ENCODE results near the gene VANGL1.

The VANGL1 gene

DNA sequence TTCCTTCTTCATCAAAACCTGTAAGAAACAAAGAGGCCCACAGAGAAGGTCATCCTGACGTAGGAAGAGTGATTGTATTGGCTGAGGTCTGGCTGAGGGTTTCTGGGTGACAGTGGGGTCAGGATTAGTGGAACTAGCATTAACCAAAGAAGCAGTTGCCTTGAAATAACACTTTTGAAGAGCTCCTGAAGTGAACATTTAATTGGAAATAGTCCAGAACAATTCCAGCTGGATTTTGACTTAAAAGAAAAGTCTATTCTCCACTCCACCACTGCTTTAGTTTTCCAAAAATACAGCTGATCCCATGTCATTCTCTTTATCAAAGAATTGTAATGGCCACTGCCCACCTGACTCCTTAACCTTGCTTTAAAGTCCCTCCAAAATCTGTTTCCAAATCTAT, 99.0 kb downstream of the VANGL1 start:
- Histone ChIP-seq H3K27me3 (replicated peaks; ENCODE audit: insufficient read depth, low read length) (no peaks in the 10 kb centered on the region), H3K27ac (ENCODE audit: low read length) (no peak overlapping the region), H3K9me2 (replicated peaks; ENCODE audit: insufficient read depth, low read length) (no peaks in the 10 kb centered on the region), H3K9ac (ENCODE audit: low read length) (no peak overlapping the region), H3F3A (ENCODE audit: insufficient read depth, low read length) (no peaks in the 10 kb centered on the region), H3K4me1 (ENCODE audit: low read length) (no peaks in the 10 kb centered on the region), H3K79me2 (ENCODE audit: low read length) (no peaks in the 10 kb centered on the region), H2AFZ (ENCODE audit: low read length) (no peak overlapping the region), H3K4me3 (ENCODE audit: low read length) (no peak overlapping the region), H3K9me3 (replicated peaks; ENCODE audit: insufficient read depth, low read length) (no peaks in the 10 kb centered on the region), H4K20me1 (ENCODE audit: insufficient read depth, low read length) (no peaks in the 10 kb centered on the region), H3K4me2 (ENCODE audit: low read depth, low read length) (no peak overlapping the region), H3K36me3 (replicated peaks; ENCODE audit: insufficient read depth, low read length) (no peaks in the 10 kb centered on the region)
- TF ChIP-seq EZH2 (optimal IDR thresholded peaks at IDR 0.05; ENCODE audit: low read depth, low read length) (no peak), EZH2phosphoT487 (IDR thresholded peaks at IDR 0.05; ENCODE audit: low read length) (no peak)
- TF ChIP-seq, protein P1, sequence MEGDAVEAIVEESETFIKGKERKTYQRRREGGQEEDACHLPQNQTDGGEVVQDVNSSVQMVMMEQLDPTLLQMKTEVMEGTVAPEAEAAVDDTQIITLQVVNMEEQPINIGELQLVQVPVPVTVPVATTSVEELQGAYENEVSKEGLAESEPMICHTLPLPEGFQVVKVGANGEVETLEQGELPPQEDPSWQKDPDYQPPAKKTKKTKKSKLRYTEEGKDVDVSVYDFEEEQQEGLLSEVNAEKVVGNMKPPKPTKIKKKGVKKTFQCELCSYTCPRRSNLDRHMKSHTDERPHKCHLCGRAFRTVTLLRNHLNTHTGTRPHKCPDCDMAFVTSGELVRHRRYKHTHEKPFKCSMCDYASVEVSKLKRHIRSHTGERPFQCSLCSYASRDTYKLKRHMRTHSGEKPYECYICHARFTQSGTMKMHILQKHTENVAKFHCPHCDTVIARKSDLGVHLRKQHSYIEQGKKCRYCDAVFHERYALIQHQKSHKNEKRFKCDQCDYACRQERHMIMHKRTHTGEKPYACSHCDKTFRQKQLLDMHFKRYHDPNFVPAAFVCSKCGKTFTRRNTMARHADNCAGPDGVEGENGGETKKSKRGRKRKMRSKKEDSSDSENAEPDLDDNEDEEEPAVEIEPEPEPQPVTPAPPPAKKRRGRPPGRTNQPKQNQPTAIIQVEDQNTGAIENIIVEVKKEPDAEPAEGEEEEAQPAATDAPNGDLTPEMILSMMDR (IDR thresholded peaks at IDR 0.05; ENCODE audit: low read length), result no peak
- no peak for DNase-seq

DNA sequence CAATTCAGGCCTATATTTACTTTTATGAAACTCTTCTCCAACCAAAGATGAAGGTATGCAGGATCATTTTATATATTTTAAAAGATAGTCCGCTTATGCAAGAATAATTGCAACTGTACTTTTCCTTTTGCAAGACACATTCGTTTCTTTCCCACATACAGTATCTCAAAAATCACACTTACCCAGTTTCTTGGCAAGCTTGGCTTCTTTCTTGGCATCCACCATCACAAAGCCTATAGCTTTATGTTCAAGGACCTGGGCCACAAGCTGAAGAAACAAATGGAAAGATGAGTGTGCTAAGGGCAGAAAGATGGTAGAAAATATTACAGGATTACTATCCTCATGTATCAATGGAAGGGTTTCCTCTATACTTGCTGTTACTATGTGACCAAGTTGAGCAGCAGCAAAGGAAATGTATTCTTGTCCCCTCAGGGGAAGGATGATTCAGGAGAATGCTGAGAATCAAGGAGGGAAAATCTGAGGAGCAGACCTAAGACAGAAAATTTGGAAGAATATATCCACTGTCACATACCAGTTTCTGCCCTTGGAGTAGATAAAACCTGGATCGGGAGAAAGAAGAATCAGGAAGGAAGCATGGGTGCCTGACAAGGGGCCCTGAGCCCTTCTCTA, 103.0 kb downstream of the VANGL1 start:
- Histone ChIP-seq H2AFZ (ENCODE audit: low read length) (no peak overlapping the region), H3F3A (ENCODE audit: insufficient read depth, low read length) (no peaks in the 10 kb centered on the region), H3K9me3 (replicated peaks; ENCODE audit: insufficient read depth, low read length) (no peaks in the 10 kb centered on the region), H3K27me3 (replicated peaks; ENCODE audit: insufficient read depth, low read length) (no peaks in the 10 kb centered on the region), H3K36me3 (replicated peaks; ENCODE audit: insufficient read depth, low read length) (no peaks in the 10 kb centered on the region), H3K9me2 (replicated peaks; ENCODE audit: insufficient read depth, low read length) (no peaks in the 10 kb centered on the region), H3K9ac (ENCODE audit: low read length) (no peak overlapping the region), H3K4me1 (ENCODE audit: low read length) (no peaks in the 10 kb centered on the region), H3K27ac (ENCODE audit: low read length) (no peak overlapping the region), H3K4me2 (ENCODE audit: low read depth, low read length) (no peak overlapping the region), H3K4me3 (ENCODE audit: low read length) (no peak overlapping the region), H3K79me2 (ENCODE audit: low read length) (no peaks in the 10 kb centered on the region), H4K20me1 (ENCODE audit: insufficient read depth, low read length) (no peaks in the 10 kb centered on the region)
- no peak for DNase-seq
- TF ChIP-seq EZH2 (optimal IDR thresholded peaks at IDR 0.05; ENCODE audit: low read depth, low read length), result no peak
- no peak for TF ChIP-seq EZH2phosphoT487 (IDR thresholded peaks at IDR 0.05; ENCODE audit: low read length)
- TF ChIP-seq, protein P1 (IDR thresholded peaks at IDR 0.05; ENCODE audit: low read length), result no peak

GRCh38 chr1:115746021-115746690, 104.4 kb downstream of the VANGL1 start:
- no peak overlapping the region for H3K4me2 ChIP-seq (ENCODE audit: low read depth, low read length)
- H3K79me2 ChIP-seq (ENCODE audit: low read length), result no peaks in the 10 kb centered on the region
- H3K9me3 ChIP-seq (replicated peaks; ENCODE audit: insufficient read depth, low read length), result no peaks in the 10 kb centered on the region
- no peaks in the 10 kb centered on the region for H4K20me1 ChIP-seq (ENCODE audit: insufficient read depth, low read length)
- no peak overlapping the region for H3K27ac ChIP-seq (ENCODE audit: low read length)
- H3K9ac ChIP-seq (ENCODE audit: low read length), result no peak overlapping the region
- DNase-seq, result no peak
- no peaks in the 10 kb centered on the region for H3K4me1 ChIP-seq (ENCODE audit: low read length)
- no peaks in the 10 kb centered on the region for H3K36me3 ChIP-seq (replicated peaks; ENCODE audit: insufficient read depth, low read length)
- no peaks in the 10 kb centered on the region for H3K27me3 ChIP-seq (replicated peaks; ENCODE audit: insufficient read depth, low read length)
- H2AFZ ChIP-seq (ENCODE audit: low read length), result no peak overlapping the region
- no peaks in the 10 kb centered on the region for H3K9me2 ChIP-seq (replicated peaks; ENCODE audit: insufficient read depth, low read length)
- TF ChIP-seq EZH2 (optimal IDR thresholded peaks at IDR 0.05; ENCODE audit: low read depth, low read length) (no peak), EZH2phosphoT487 (IDR thresholded peaks at IDR 0.05; ENCODE audit: low read length) (no peak)
- TF ChIP-seq, protein P1 (IDR thresholded peaks at IDR 0.05; ENCODE audit: low read length), result no peak
- no peaks in the 10 kb centered on the region for H3F3A ChIP-seq (ENCODE audit: insufficient read depth, low read length)
- no peak overlapping the region for H3K4me3 ChIP-seq (ENCODE audit: low read length)
